Transverse colon (tissue), 4 donors: ENCODE measurements around the gene TMEM143. TPM values are rescaled to one million over a fixed set of nuclear protein-coding genes. Genes with fewer than 3 reads are reported as not detected.

Experiments used
- DNase-seq: peaks from one replicate; pipeline ENCODE4 v3.0.0-alpha.2; 2019
- H3K27ac ChIP-seq, 4 donors: fragments of 200-600 bp; sonication (generic); 2 replicates each; pipeline ENCODE4 v1.5.1; 2016 to 2018; ENCODE audit warnings: inconsistent platforms in 4 of 4
- H3K27me3 ChIP-seq: fragments of 200-600 bp; sonication (generic); 2 replicates; pipeline ENCODE4 v1.5.1; 2017; ENCODE audit warnings: inconsistent platforms
- H3K36me3 ChIP-seq, 4 donors: fragments of 200-600 bp; sonication (generic); 2 replicates each; pipeline ENCODE4 v1.5.1; 2017 to 2019; ENCODE audit warnings: inconsistent platforms in 4 of 4
- H3K4me1 ChIP-seq, 4 donors: fragments of 200-600 bp; sonication (generic); 2 replicates each; pipeline ENCODE4 v1.5.1; 2017 to 2020; ENCODE audit warnings: inconsistent platforms in 4 of 4
- H3K4me3 ChIP-seq, 4 donors: fragments of 200-600 bp; sonication (generic); 1 replicate in 1 of 4; 2 replicates in 3 of 4; pipeline versions ENCODE4 v1.5.1 to v1.6.1; 2017 to 2019; ENCODE audit warnings: inconsistent platforms in 4 of 4
- H3K9me3 ChIP-seq, 2 donors: fragments of 200-600 bp; sonication (generic); 2 replicates each; pipeline ENCODE4 v1.5.1; 2017 to 2019; ENCODE audit warnings: inconsistent platforms in 2 of 2
- EP300 ChIP-seq: sonication (generic); formaldehyde crosslinking; IDR thresholded peaks from one replicate; pipeline ENCODE4 v1.6.1; 2017; ENCODE audit warnings: antibody characterized with exemption, low read depth
- POLR2A ChIP-seq: fragments of 450-650 bp; IDR thresholded peaks from one replicate; pipeline ENCODE4 v1.6.1; 2016; ENCODE audit warnings: antibody characterized with exemption, mild to moderate bottlenecking, moderate library complexity
- POLR2AphosphoS5 ChIP-seq, 3 donors: sonication (generic); formaldehyde crosslinking; IDR thresholded peaks; one replicate each; pipeline ENCODE4 v1.6.1; 2016; ENCODE audit warnings: antibody characterized with exemption in 3 of 3
- WGBS, 2 donors: methylation state at CpG; one replicate each; pipeline ENCODE4 v1.1.5; 2018; ENCODE audit warnings: low coverage in 1 of 2; 5-methylcytosine and 5-hydroxymethylcytosine counted together
- in situ Hi-C, 4 donors: fragments of 200-750 bp; cut with MboI; loops; one replicate each; pipeline versions ENCODE4 v1.15.0 to v1.15.1; 2017; ENCODE audit warnings: low sequenced_read_pairs in 3 of 4, low pct_ligation_motif_present in 1 of 4, low pct_unique_long_range_greater_than_20kb in 1 of 4
- intact Hi-C: fragments of 100-400 bp; cut with DNase I; formaldehyde crosslinking; loops from one replicate; pipeline ENCODE4 v1.15.1; 2023; ENCODE audit warnings: low total_unique reads
- total RNA-seq, 4 donors: library from RNA; depleted of rRNA; stranded (reverse); fragments of >200 nt; gene quantifications; one replicate each; pipeline ENCODE4 v1.1.0, GENCODE V29; 2016
- TF ChIP-seq, protein P1 (sequence below), 5 experiments: fragments of 200-600 bp in 3 of 5; fragments of 450-650 bp in 2 of 5; sonication (generic) in 3 of 5; IDR thresholded peaks; 1 replicate in 2 of 5; 2 replicates in 3 of 5; pipeline ENCODE4 v1.5.1; 2016 to 2017; ENCODE audit warnings: antibody characterized with exemption in 5 of 5, inconsistent platforms in 3 of 5, mild to moderate bottlenecking in 2 of 5, moderate library complexity in 1 of 5

The TMEM143 gene
- total RNA-seq, 4 donors from 2014 or later, result 9.1 to 27.7 (median 15.2) TPM

DNA sequence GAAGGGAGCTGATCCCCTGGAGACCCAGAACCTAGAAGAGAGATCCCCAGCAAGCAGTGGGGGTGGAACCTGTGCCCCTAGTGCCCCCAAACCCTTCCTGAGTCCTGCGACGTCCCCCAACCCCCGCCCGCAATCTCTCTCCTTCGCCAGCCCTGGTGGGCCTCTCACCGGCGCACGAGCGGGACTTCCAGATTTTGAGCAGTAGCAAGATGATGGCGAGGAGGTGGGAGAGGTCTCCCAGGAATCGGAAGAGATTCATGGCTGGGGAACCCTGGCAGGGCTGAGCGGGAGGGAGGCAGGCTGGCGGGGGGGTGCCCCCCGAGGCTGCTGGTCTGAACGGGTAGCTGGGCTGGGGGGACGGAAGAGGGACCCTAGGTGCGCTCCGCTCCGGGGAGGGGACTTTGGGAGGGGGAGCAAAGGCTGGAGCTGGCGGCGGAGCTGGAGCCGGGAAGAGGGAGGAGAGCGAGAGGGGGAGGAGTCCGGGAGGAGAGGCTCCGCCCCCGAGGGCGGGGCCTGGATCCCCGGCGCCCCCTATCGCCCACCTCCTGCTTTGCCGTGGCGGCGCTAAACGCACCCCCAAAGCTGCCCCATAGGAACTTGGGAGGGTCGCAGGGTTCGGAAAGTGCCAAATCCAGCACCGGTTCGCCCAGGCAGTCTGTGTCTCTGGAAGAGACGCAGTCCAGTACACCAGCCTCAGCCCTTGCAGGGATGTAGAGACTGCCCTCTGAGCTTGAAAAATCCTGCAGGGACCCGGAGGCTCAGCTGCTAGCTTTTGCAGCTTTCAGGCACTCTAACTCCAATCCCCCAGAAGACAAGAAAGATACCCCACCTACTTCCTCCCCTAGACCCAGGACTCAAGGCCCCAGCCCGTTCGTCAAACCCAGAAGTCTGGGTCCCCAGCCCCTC, 27.6 kb upstream of the TMEM143 start, which contains the start of gene KDELR1:
KDELR1 (minus strand) TSS at position 452 of the 906 bp plus-strand sequence; CDS start at position 259, 193 bp downstream.
- intact Hi-C loops, result no loop called here

DNA sequence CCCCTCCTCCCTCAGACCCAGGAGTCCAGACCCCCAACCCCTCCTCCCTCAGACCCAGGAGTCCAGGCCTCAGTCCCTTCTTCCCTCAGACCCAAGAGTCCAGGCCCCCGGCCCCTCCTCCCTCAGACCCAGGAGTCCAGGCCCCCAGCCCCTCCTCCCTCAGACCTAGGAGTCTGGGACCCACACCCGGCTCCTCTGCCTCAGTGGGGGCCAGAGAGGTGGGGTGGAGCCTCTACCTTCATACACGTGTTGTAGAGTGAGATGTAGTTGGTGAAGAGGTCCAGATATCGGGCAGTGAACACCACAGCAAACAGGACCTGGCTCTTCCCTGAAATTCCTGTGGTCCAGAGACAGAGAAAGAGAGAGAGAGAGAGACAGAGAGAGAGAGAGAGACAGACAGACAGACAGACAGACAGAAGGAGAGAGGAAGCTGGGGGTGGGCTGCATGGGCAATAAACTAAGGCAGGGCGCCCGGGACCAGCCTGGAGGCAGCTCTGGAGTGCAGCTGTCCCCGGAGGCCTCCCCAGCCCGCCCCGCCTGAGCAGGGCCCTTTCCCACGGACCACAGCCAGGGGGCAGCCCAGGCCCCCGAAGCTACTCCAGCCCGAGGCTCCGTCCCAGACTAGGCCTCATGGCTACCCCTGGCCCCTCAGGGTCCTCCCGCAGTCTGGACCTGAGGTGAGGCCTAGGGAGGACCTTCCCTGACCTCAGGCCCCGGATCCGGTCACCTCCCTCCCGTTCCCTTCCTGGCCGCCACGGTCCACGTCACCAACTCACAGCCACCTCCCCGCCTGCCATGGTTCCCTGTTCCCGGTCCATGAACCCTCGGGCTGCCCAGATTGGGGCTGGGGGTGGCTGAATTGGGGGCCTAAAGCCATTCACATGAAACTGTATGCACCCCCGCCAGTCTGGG, 26.7 kb upstream of the TMEM143 start:
- H3K27ac ChIP-seq, result peak overlapping the region; percentile 88 to 94 (median 92)
- H3K27me3 ChIP-seq, result peaks cover 32% of the 10 kb centered on the region
- intact Hi-C loops, result no loop called here
- 1% methylated on average over 24 of the region's 24 CpGs; no CpG with 5 or more reads in 1 of the 2 donors for WGBS, 2 donors
- peaks cover 0 to 28% (median 14%) of the 10 kb centered on the region in 4 donors for H3K36me3 ChIP-seq
- TF ChIP-seq, protein P1, sequence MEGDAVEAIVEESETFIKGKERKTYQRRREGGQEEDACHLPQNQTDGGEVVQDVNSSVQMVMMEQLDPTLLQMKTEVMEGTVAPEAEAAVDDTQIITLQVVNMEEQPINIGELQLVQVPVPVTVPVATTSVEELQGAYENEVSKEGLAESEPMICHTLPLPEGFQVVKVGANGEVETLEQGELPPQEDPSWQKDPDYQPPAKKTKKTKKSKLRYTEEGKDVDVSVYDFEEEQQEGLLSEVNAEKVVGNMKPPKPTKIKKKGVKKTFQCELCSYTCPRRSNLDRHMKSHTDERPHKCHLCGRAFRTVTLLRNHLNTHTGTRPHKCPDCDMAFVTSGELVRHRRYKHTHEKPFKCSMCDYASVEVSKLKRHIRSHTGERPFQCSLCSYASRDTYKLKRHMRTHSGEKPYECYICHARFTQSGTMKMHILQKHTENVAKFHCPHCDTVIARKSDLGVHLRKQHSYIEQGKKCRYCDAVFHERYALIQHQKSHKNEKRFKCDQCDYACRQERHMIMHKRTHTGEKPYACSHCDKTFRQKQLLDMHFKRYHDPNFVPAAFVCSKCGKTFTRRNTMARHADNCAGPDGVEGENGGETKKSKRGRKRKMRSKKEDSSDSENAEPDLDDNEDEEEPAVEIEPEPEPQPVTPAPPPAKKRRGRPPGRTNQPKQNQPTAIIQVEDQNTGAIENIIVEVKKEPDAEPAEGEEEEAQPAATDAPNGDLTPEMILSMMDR (IDR thresholded peaks at IDR 0.05), result peak; percentile 66 to 88 (median 75)
- peak in 2 of 3 donors; percentile 31 to 42 for TF ChIP-seq POLR2AphosphoS5 (IDR thresholded peaks at IDR 0.05)
- no peak for TF ChIP-seq EP300
- no peaks in the 10 kb centered on the region for H3K9me3 ChIP-seq
- in situ Hi-C loops, result no loop called here
- DNase-seq, result peak; percentile 75
- peak overlapping the region; percentile 63 to 87 (median 78) for H3K4me3 ChIP-seq
- H3K4me1 ChIP-seq, result peaks cover 0 to 36% (median 27%) of the 10 kb centered on the region in 4 donors

More for the DNA sequence above, 27.6 kb upstream of the TMEM143 start, which contains the start of gene KDELR1:
- Histone ChIP-seq H3K4me3 (peak within 1 kb of the TSS; percentile 63 to 87 (median 78)), H3K27ac (peak within 1 kb of the TSS; percentile 88 to 94 (median 92)), H3K27me3 (peaks cover 41% of the 10 kb centered on the region), H3K9me3 (no peaks in the 10 kb centered on the region), H3K4me1 (peaks cover 0 to 36% (median 27%) of the 10 kb centered on the region in 4 donors), H3K36me3 (peaks cover 0 to 22% (median 11%) of the 10 kb centered on the region in 4 donors)
- TF ChIP-seq POLR2A (peak; percentile 65), POLR2AphosphoS5 (IDR thresholded peaks at IDR 0.05) (peak; percentile 48 to 83 (median 81)), EP300 (no peak)
- TF ChIP-seq, protein P1 (IDR thresholded peaks at IDR 0.05), result peak; percentile 84 to 94 (median 88)
- DNase-seq, result peak; percentile 82
- WGBS, 2 donors, result 6 to 7% methylated on average over 3 to 38 of the region's 42 CpGs
- in situ Hi-C loops, result no loop called here

DNA sequence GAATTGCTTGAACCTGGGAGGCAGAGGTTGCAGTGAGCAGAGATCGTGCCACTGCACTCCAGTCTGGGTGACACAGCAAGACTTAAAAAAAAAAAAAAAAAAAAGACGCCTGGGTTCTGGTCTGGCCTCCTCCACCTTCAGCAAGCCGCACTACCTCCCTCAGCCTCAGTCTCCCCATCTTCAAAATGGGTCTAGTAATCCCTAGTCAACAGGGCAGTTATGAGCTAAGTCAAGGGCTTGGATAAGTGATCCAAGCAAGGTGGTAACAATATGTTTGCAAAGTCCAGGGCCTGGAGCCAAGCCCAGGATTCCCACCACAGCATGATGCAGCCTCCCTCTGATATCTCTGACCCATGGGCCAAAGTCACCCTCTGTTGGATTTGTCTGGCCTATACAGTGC, 23.2 kb upstream of the TMEM143 start:
- in situ Hi-C loops, result no loop called here
- peaks cover 0 to 55% (median 27%) of the 10 kb centered on the region in 4 donors for H3K36me3 ChIP-seq

More for the DNA sequence above, 23.2 kb upstream of the TMEM143 start:
- no peak overlapping the region for H3K4me3 ChIP-seq
- H3K27me3 ChIP-seq, result no peaks in the 10 kb centered on the region
- TF ChIP-seq POLR2A, result no peak
- no peak for TF ChIP-seq EP300
- TF ChIP-seq, protein P1 (IDR thresholded peaks at IDR 0.05), result no peak
- TF ChIP-seq POLR2AphosphoS5 (IDR thresholded peaks at IDR 0.05), result no peak
- peaks cover 0 to 19% (median 12%) of the 10 kb centered on the region in 4 donors for H3K4me1 ChIP-seq
- 93 to 96% methylated on average over 2 to 3 of the region's 3 CpGs for WGBS, 2 donors
- no peak for DNase-seq
- no peaks in the 10 kb centered on the region for H3K9me3 ChIP-seq
- no peak overlapping the region for H3K27ac ChIP-seq
- intact Hi-C loops, result no loop called here
